Activated CD8-positive, alpha-beta memory T cell treated with anti-CD3 and anti-CD28 coated beads, Interleukin-2, amount 50 U/mL, for 4 hours (primary cell): ENCODE measurements around the gene RNF141.

ENCODE experiments used
- DNase-seq: peaks from one replicate; pipeline ENCODE4 v3.0.0-alpha.2; 2020

RNF141 gene

DNA sequence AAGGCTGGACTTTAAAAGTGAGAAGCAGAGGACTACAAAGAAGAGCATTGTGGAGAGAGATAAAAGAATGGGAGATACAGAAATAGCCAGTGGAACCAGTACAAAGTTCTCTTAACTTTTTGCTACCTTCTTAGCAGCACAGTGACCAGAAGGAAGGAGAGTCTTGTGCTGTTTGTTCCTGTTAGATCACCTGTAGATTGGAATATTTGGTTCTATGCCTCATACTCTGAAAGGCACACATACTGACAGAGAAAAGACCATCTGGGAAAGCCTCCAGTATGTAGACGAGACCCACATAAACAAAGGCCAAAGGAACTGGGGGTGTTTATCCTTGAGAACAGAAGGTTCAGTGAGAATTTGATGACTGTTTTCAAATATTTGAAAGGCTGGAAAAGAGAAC lies 18.7 kb downstream of the RNF141 start:
- DNase-seq: no peak

- no peak for DNase-seq
Measured at GRCh38 chr11:10520562-10520961, 20.4 kb downstream of the RNF141 start.

DNA sequence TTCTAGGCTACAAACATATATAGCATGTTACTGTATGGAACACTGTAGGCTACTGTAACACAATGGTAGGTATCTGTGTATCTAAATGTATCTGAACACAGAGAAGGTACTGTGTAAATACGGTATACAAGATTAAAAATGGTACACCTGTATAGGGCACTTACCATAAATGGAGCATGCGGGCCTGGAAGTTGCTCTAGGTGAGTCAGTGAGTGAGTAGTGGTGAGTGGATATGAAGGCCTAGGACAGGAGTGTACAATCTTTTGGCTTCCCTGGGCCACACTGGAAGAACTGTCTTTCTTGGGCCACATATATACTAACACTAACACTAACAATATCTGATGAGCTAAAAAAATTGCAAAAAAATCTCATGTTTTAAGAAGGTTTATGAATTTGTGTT lies 21.4 kb downstream of the RNF141 start:
- no peak for DNase-seq

DNA sequence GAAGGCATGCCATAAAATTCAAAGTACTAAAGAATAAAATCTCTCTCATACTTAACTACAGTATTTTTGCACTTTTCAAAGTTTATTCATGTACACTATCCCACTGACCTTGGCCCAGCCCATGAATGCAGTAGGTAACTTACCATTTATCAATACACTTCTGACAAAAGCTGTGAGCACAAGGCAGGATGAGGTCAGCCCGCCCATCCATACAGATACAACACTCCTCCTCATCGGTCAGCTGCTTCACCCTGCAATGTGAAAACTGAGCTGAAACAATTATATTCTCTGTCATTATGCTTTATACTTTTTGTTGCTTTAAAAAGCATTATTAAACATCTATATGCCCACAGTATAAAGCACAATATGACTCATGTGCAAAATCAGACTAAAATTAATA lies 22.1 kb downstream of the RNF141 start:
- DNase-seq: no peak

- DNase-seq: no peak
Measured at GRCh38 chr11:10518123-10518522, 22.9 kb downstream of the RNF141 start.

GRCh38 chr11:10515418-10515817 lies 25.6 kb downstream of the RNF141 start:
- no peak for DNase-seq

GRCh38 chr11:10514709-10515108 lies 26.3 kb downstream of the RNF141 start:
- DNase-seq: no peak

DNA sequence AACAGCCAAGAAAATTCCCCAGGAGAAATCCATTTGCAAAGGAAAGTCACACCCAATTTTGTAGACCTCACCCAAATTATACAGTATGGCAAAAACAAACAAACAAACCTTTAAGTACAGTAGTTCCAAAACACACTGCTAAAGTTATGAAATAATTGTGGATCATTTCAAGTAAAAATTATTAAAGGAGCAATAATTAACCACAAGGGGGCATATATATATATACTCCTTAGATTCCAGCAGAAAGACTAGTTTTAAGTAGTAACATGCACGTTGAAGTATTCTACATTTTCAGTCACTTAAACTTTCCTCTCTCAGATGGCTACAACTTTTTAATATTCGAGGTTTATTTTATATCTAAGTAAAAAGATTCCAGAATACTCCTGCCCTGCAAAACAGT lies 26.8 kb downstream of the RNF141 start:
- no peak for DNase-seq

GRCh38 chr11:10511181-10511621 lies 29.8 kb downstream of the RNF141 start:
- no peak for DNase-seq

GRCh38 chr11:10506008-10506370 lies 35.0 kb downstream of the RNF141 start:
- DNase-seq: no peak

DNA sequence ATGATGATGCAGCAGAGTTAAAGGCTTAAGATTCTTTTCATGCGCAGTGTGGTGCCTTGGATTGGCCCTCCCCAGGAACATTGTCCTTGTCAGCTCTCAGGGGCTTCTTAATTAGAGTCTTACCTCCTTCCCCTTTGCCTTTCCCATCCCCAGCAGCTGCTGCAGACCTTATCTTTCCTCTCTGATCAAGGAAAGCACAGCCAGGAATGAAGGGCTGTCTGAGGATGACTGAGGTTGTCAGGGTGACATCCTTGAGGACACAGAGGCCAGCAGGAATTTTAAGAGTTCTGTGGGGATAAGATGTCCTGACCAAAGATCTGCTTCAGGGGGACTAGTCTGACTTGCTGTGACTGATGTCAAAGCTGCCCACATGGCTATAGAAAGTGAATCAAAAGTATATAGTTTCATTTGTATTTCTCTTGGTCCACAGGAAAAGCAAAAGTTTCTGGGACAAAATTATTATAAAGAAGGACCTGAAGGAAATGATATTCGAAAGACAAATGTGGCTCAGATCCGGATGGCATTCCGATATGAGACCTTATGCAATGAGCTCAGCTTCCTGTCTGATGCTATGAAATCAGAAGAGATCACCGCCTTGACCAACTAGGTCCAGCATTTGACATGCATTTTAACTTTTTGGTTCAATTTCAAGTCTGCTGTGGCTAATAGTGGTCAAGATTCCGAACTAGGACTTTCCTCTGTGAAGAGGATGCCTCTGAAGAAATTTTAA lies 35.5 kb downstream of the RNF141 start:
- DNase-seq: no peak

GRCh38 chr11:10504490-10504889 lies 36.5 kb downstream of the RNF141 start:
- DNase-seq: no peak

GRCh38 chr11:10503777-10504480 lies 37.1 kb downstream of the RNF141 start:
- no peak for DNase-seq

DNA sequence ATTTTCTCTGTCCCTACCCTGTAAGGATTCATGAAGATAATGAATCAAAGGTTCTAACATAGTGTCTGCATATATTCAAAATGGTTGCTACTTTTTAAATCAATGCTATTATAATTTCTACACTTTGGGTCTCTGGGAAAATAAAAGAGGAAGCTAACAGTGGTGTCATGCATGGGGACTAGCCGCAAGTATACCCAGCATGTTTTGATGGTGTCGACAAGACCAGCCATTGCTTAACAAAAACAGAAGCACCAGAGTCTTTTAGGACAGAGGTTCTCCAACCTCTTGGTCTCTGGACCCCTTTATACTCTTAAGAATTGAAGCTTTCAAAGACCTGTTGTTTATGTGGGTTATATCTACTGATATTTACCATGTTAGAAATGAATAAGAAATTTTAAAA lies 37.8 kb downstream of the RNF141 start:
- DNase-seq: no peak

- DNase-seq: no peak
Measured at GRCh38 chr11:10502770-10503169, 38.2 kb downstream of the RNF141 start.

DNA sequence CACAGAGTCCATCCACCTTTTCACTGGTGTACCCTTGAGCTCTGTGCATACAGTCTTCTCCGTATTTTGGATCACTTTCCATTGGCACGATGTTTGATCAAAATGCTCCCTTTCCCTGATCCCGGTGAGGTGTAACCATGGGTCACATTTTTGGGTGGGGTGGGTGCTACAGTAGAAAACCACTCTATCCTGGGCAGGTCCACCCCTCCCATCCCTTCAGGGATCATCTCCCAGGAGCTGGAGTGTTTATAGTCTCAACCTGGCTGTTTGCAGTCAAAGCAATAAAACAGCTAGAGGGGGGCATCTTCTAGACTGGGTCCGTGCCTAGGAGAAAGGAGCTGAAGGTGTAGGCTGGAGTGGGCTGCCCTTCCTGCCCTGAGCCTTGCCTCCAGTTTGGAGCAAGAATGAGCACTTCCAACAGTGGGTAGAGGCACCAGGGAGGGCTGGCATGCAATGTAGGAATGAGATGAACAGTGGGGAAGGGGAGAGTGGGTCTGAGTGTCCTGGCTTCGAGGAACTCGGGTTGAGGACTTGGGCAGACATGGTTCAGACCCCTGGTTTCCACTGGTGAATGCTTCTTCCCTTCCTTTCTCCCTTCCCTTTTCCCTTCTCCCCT lies 38.8 kb downstream of the RNF141 start:
- no peak for DNase-seq

DNA sequence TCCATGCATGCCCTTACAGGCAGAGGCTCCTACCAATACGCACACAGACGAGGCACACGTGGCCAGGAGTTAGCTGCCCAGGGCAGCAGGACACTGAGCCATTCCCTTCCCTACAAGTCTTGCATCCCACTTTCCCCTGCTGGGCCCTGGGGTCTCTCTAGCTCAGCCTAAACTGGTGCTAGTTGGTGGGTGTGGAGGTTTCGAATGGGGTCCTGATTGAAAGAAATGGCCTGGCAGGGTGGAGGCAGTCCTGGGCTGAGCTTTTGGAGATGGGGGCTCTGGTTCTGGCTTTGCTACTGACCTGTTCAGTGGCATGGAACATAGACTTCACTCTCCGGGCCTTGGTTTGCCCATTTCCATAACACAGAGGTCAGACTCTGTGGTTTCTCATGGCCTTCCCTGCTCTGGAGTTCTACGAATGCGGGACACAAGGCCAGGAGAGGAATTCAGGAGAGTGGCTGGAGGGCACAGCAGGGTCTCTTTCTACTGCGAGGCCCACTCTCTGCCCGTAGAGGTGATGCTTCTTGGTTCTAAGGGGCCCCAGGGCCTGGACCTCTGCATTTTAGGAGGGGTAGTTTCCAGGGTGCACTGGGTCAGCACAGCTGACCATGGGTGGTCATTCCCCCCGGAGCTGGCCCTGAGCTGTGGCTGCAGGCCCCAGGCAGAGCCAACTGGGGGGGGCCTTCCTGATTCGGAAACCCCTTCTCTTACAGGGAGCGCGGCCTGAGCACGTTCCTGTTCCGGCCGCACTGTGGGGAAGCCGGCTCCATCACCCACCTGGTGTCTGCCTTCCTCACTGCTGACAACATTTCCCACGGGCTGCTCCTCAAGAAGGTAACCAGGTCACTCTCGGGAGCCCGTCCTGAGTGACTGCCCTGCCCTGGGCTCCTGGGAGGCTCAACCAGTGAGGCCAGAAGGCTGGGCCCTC lies 40.0 kb downstream of the RNF141 start:
- no peak for DNase-seq

GRCh38 chr11:10499874-10500601 lies 40.9 kb downstream of the RNF141 start:
- no peak for DNase-seq

DNA sequence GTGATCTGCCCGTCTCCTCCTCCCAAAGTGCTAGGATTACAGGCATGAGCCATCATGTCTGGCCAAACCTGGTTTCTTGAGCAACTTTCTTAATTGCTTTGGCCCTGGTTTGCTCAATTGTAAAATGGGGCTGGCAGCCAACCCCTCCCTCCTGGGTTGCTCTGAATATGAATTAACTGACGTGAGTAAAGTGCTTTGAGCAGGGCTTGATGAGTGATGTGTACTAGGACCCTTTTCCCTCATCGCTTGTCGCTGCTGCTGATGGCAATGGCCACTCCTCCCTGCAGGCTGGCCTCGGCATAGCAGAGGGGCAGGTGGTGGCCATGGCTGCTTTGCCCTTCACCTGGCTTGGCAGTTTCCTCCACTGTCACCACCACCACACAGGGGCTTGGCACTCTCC lies 41.5 kb downstream of the RNF141 start:
- DNase-seq: no peak

DNA sequence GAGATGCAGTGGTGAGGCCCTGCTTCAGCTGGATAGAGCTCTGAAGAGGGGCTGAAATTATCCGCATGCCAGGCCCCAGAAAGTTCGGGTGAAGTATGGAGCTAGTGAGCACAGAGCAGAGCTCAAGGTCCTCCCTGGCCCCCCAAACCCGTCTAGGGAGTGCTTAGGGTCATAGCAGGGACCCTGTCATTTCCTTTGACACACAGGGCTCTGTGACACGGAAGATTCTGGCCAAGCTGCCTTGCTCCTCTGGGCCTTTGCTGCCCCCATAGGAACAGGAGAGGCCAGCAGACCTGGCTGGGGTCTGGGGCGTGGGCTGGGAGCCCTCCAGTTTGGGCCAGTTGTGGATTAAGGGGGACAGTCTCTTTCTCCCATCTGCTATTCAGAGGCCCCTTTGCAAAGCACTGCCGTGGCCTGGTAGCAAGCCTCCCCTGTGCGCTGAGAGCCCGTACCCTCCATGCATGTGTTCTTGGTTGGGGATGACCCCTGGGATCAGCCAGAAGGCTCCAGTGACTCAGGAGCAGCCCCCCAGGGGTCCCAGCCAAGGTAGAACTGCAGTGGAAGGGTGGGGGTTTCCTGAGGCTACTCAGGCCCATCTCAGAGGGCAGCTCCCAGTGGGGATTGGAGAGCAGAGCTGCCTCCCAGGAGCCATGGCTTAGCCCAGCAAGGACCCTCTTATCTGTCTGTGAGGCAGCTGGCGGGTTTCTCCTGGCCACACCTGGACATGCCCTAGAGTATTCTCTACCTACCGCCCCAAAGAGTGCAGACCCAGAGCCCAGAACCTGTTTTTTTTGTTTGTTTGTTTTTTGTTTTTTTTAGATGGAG lies 42.3 kb downstream of the RNF141 start:
- DNase-seq: no peak

DNA sequence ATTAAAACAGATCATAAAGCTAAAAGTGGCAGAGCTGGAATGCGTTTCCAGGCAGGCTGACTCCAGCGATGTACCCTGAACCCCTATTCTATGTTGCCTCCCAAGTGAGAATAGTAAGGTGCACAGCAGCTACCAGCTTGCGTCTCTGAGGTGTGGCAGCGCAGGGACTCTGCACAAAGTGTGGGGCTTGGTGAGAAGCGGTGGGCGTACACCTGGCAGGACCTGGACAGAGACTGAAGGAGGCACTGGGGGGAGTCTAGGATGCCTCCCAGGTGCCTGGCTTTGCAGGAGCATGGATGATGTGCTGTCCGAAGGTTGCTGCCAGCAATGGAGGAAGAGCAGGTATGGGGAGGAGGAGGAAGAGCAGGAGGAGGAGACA lies 43.0 kb downstream of the RNF141 start:
- DNase-seq: no peak
